ENCODE data around the gene HS3ST3A1.

The HS3ST3A1 gene

GRCh38 chr17:13619462-13619861 is 17.7 kb upstream of the HS3ST3A1 start:
- Histone ChIP-seq H3K4me1 (ENCODE audit: insufficient read depth, insufficient read length) (no peaks in the 10 kb centered on the region), H3K4me3 (ENCODE audit: insufficient read length, low read depth) (no peak overlapping the region)
- TF ChIP-seq ZNF274 (IDR thresholded peaks at IDR 0.05; ENCODE audit: low read depth, low read length): no peak
- no peak for TF ChIP-seq YY1 (IDR thresholded peaks at IDR 0.05; ENCODE audit: insufficient read depth, insufficient read length)
- TF ChIP-seq SUZ12 (IDR thresholded peaks at IDR 0.05; ENCODE audit: extremely low read depth, insufficient read depth, insufficient read length): no peak

GRCh38 chr17:13616031-13616430 is 14.3 kb upstream of the HS3ST3A1 start:
- no peak for TF ChIP-seq YY1 (IDR thresholded peaks at IDR 0.05; ENCODE audit: insufficient read depth, insufficient read length)
- TF ChIP-seq ZNF274 (IDR thresholded peaks at IDR 0.05; ENCODE audit: low read depth, low read length): no peak
- TF ChIP-seq SUZ12 (IDR thresholded peaks at IDR 0.05; ENCODE audit: extremely low read depth, insufficient read depth, insufficient read length): no peak
- Histone ChIP-seq H3K36me3 (ENCODE audit: insufficient read depth, insufficient read length, low read length) (no peaks in the 10 kb centered on the region), H3K27me3 (ENCODE audit: insufficient read depth, insufficient read length) (no peaks in the 10 kb centered on the region), H3K4me1 (ENCODE audit: insufficient read depth, insufficient read length) (no peaks in the 10 kb centered on the region), H3K4me3 (ENCODE audit: insufficient read length, low read depth) (no peak overlapping the region), H3K9ac (ENCODE audit: insufficient read length, low read depth) (no peak overlapping the region), H3K9me3 (ENCODE audit: insufficient read depth, low read length) (peaks cover 13% of the 10 kb centered on the region; the same call in 1 of the 2 replicates)
- DNase-seq (ENCODE audit: low read depth, low spot score): no peak

More at GRCh38 chr17:13619462-13619861, 17.7 kb upstream of the HS3ST3A1 start:
- no peak for DNase-seq (ENCODE audit: low read depth, low spot score)
- Histone ChIP-seq H3K9me3 (ENCODE audit: insufficient read depth, low read length) (0 out of 2 replicates have a peak, but pooled peaks cover 3% of the 10 kb centered on the region), H3K27me3 (ENCODE audit: insufficient read depth, insufficient read length) (no peaks in the 10 kb centered on the region), H3K36me3 (ENCODE audit: insufficient read depth, insufficient read length, low read length) (no peaks in the 10 kb centered on the region), H3K9ac (ENCODE audit: insufficient read length, low read depth) (no peak overlapping the region)

DNA sequence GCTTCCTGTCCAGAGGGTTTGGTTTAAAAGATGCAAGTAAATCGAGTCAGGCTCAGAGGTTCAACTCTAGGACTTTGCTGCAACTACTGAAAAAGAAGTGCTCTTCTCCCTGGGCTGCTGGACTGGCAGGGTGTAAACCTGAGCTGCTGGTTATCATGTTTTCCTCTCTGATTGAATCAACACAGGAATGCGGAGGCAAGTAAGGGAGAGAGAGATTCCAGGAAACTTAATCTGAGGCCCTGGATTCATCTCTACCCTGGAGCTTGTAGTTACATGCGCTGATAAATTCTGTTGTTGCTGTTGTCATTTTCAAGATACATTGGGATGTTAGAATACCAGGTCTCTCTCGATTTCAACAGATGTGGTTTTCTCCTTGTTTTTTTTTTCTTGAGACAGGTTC is 8.2 kb upstream of the HS3ST3A1 start:
- Histone ChIP-seq H3K4me3 (ENCODE audit: insufficient read length, low read depth) (no peak overlapping the region), H3K27me3 (ENCODE audit: insufficient read depth, insufficient read length) (no peaks in the 10 kb centered on the region), H3K36me3 (ENCODE audit: insufficient read depth, insufficient read length, low read length) (no peaks in the 10 kb centered on the region), H3K9ac (ENCODE audit: insufficient read length, low read depth) (no peak overlapping the region), H3K9me3 (ENCODE audit: insufficient read depth, low read length) (peaks cover 13% of the 10 kb centered on the region; the same call in 1 of the 2 replicates), H3K4me1 (ENCODE audit: insufficient read depth, insufficient read length) (no peaks in the 10 kb centered on the region)
- TF ChIP-seq YY1 (IDR thresholded peaks at IDR 0.05; ENCODE audit: insufficient read depth, insufficient read length) (no peak), ZNF274 (IDR thresholded peaks at IDR 0.05; ENCODE audit: low read depth, low read length) (no peak), SUZ12 (IDR thresholded peaks at IDR 0.05; ENCODE audit: extremely low read depth, insufficient read depth, insufficient read length) (no peak)
- DNase-seq (ENCODE audit: low read depth, low spot score): no peak

- Histone ChIP-seq H3K36me3 (ENCODE audit: insufficient read depth, insufficient read length, low read length) (peaks cover 2% of the 10 kb centered on the region), H3K4me1 (ENCODE audit: insufficient read depth, insufficient read length) (peaks cover 7% of the 10 kb centered on the region), H3K27me3 (ENCODE audit: insufficient read depth, insufficient read length) (peaks cover 27% of the 10 kb centered on the region), H3K9me3 (ENCODE audit: insufficient read depth, low read length) (no peaks in the 10 kb centered on the region), H3K9ac (ENCODE audit: insufficient read length, low read depth) (peak overlapping the region; percentile 80), H3K4me3 (ENCODE audit: insufficient read length, low read depth) (peak overlapping the region; percentile 61)
- no peak for DNase-seq (ENCODE audit: low read depth, low spot score)
- TF ChIP-seq SUZ12 (IDR thresholded peaks at IDR 0.05; ENCODE audit: extremely low read depth, insufficient read depth, insufficient read length) (no peak), ZNF274 (IDR thresholded peaks at IDR 0.05; ENCODE audit: low read depth, low read length) (no peak), YY1 (IDR thresholded peaks at IDR 0.05; ENCODE audit: insufficient read depth, insufficient read length) (no peak)
Observed at GRCh38 chr17:13601322-13601775, 380 bp downstream of the HS3ST3A1 start.

- H3K27me3 ChIP-seq (ENCODE audit: insufficient read depth, insufficient read length): peaks cover 27% of the 10 kb centered on the region
- no peaks in the 10 kb centered on the region for H3K9me3 ChIP-seq (ENCODE audit: insufficient read depth, low read length)
- TF ChIP-seq SUZ12 (IDR thresholded peaks at IDR 0.05; ENCODE audit: extremely low read depth, insufficient read depth, insufficient read length) (no peak), YY1 (IDR thresholded peaks at IDR 0.05; ENCODE audit: insufficient read depth, insufficient read length) (no peak), ZNF274 (IDR thresholded peaks at IDR 0.05; ENCODE audit: low read depth, low read length) (no peak)
- H3K36me3 ChIP-seq (ENCODE audit: insufficient read depth, insufficient read length, low read length): peaks cover 4% of the 10 kb centered on the region
- DNase-seq (ENCODE audit: low read depth, low spot score): no peak
- H3K4me3 ChIP-seq (ENCODE audit: insufficient read length, low read depth): peak overlapping the region; percentile 61
- H3K9ac ChIP-seq (ENCODE audit: insufficient read length, low read depth): peak overlapping the region; percentile 80
- peaks cover 7% of the 10 kb centered on the region for H3K4me1 ChIP-seq (ENCODE audit: insufficient read depth, insufficient read length)
Observed at GRCh38 chr17:13600475-13601321, 1.0 kb downstream of the HS3ST3A1 start.

GRCh38 chr17:13599864-13600263 is 1.9 kb downstream of the HS3ST3A1 start:
- H3K27me3 ChIP-seq (ENCODE audit: insufficient read depth, insufficient read length): peaks cover 27% of the 10 kb centered on the region
- TF ChIP-seq YY1 (IDR thresholded peaks at IDR 0.05; ENCODE audit: insufficient read depth, insufficient read length) (no peak), SUZ12 (IDR thresholded peaks at IDR 0.05; ENCODE audit: extremely low read depth, insufficient read depth, insufficient read length) (no peak), ZNF274 (IDR thresholded peaks at IDR 0.05; ENCODE audit: low read depth, low read length) (no peak)
- peaks cover 4% of the 10 kb centered on the region for H3K36me3 ChIP-seq (ENCODE audit: insufficient read depth, insufficient read length, low read length)
- H3K9me3 ChIP-seq (ENCODE audit: insufficient read depth, low read length): no peaks in the 10 kb centered on the region
- no peak for DNase-seq (ENCODE audit: low read depth, low spot score)
- no peak overlapping the region for H3K9ac ChIP-seq (ENCODE audit: insufficient read length, low read depth)
- peaks cover 7% of the 10 kb centered on the region for H3K4me1 ChIP-seq (ENCODE audit: insufficient read depth, insufficient read length)
- H3K4me3 ChIP-seq (ENCODE audit: insufficient read length, low read depth): peak overlapping the region; percentile 61

GRCh38 chr17:13599168-13599577 is 2.6 kb downstream of the HS3ST3A1 start:
- Histone ChIP-seq H3K9me3 (ENCODE audit: insufficient read depth, low read length) (no peaks in the 10 kb centered on the region), H3K9ac (ENCODE audit: insufficient read length, low read depth) (no peak overlapping the region), H3K27me3 (ENCODE audit: insufficient read depth, insufficient read length) (peaks cover 27% of the 10 kb centered on the region), H3K4me3 (ENCODE audit: insufficient read length, low read depth) (no peak overlapping the region), H3K36me3 (ENCODE audit: insufficient read depth, insufficient read length, low read length) (peaks cover 4% of the 10 kb centered on the region), H3K4me1 (ENCODE audit: insufficient read depth, insufficient read length) (peaks cover 7% of the 10 kb centered on the region)
- DNase-seq (ENCODE audit: low read depth, low spot score): no peak
- no peak for TF ChIP-seq ZNF274 (IDR thresholded peaks at IDR 0.05; ENCODE audit: low read depth, low read length)
- no peak for TF ChIP-seq YY1 (IDR thresholded peaks at IDR 0.05; ENCODE audit: insufficient read depth, insufficient read length)
- no peak for TF ChIP-seq SUZ12 (IDR thresholded peaks at IDR 0.05; ENCODE audit: extremely low read depth, insufficient read depth, insufficient read length)
